ENCODE results near the gene CACNA1E. TPM values are rescaled to one million over a fixed set of nuclear protein-coding genes. Genes with fewer than 3 reads are reported as not detected.
A peak's percentile ranks its signal among the peaks of the same experiment; 100 is the strongest.

CACNA1E gene
- polyA plus RNA-seq, 4 donors, result 0.07 to 0.46 TPM; not detected in 2

DNA sequence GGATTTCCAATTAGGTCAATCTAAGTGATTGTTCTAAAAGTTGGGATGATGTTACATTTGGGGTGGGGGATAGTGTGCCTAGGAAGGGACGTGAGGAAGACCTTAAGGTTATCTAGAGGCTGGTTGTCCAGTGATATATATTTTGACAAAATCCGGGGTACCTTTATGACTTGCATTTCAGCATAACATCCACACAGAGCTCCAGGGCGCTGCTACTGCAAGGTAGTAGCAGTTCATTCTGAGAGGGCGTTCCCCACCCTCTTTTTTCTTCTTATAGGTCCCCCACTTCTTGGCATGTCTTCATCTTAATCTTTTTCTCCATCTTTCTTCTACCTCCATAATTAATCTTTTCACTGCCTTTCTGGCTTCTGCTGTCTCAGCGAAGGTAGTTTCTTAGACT lies 161.9 kb downstream of the CACNA1E start:
- H3K27ac ChIP-seq (ENCODE audit: low read depth in 1 of 3, low read length in 2 of 3), result no peak overlapping the region
- H3K36me3 ChIP-seq (ENCODE audit: control insufficient read depth in 3 of 3, insufficient read depth in 2 of 3, low read depth in 1 of 3, low read length in 3 of 3), result no peaks in the 10 kb centered on the region
- H3K4me1 ChIP-seq (ENCODE audit: control insufficient read depth in 3 of 3, insufficient read depth in 2 of 3, low read depth in 1 of 3, low read length in 2 of 3), result peaks cover 0 to 3% (median 0%) of the 10 kb centered on the region in 3 donors
- DNase-seq, result no peak
- H3K27me3 ChIP-seq (ENCODE audit: control insufficient read depth in 3 of 3, insufficient read depth in 3 of 3, low read length in 3 of 3), result no peaks in the 10 kb centered on the region
- FAIRE-seq, result no peak
- no peak overlapping the region for H3K4me3 ChIP-seq (ENCODE audit: low read depth in 1 of 3, low read length in 3 of 3)
- WGBS, 3 donors, result 72 to 87% (median 84%) methylated on average over 5 of the region's 5 CpGs
- no peaks in the 10 kb centered on the region for H3K9me3 ChIP-seq (ENCODE audit: control insufficient read depth in 2 of 2, insufficient read depth in 1 of 2, low read depth in 1 of 2, low read length in 1 of 2)

DNA sequence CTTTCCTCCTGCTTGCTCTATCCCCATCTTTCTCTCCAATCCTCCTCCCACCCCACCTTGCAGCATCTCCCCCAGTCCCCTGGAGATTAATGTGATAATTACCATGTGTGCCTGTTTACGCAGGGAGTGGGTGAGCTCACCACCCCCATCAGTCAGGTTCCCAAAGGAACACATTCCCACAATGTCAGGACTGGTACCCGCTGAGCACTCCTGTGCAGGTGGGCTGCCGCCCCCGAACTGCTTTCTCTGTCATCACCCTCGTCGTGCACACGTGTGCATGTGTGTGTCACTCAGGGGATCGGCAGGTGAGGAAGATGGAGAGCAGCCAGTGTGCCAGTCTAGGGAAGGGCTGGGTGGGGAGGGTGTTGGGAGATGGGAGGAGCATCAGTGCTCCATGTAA lies 163.4 kb downstream of the CACNA1E start:
- FAIRE-seq, result no peak
- WGBS, 3 donors, result 67 to 89% (median 80%) methylated on average over 8 of the region's 8 CpGs
- H3K27ac ChIP-seq (ENCODE audit: low read depth in 1 of 3, low read length in 2 of 3), result no peak overlapping the region
- no peak for DNase-seq
- H3K36me3 ChIP-seq (ENCODE audit: control insufficient read depth in 3 of 3, insufficient read depth in 2 of 3, low read depth in 1 of 3, low read length in 3 of 3), result no peaks in the 10 kb centered on the region
- H3K4me3 ChIP-seq (ENCODE audit: low read depth in 1 of 3, low read length in 3 of 3), result no peak overlapping the region
- peaks cover 0 to 3% (median 0%) of the 10 kb centered on the region in 3 donors for H3K4me1 ChIP-seq (ENCODE audit: control insufficient read depth in 3 of 3, insufficient read depth in 2 of 3, low read depth in 1 of 3, low read length in 2 of 3)
- H3K9me3 ChIP-seq (ENCODE audit: control insufficient read depth in 2 of 2, insufficient read depth in 1 of 2, low read depth in 1 of 2, low read length in 1 of 2), result no peaks in the 10 kb centered on the region
- H3K27me3 ChIP-seq (ENCODE audit: control insufficient read depth in 3 of 3, insufficient read depth in 3 of 3, low read length in 3 of 3), result no peaks in the 10 kb centered on the region

DNA sequence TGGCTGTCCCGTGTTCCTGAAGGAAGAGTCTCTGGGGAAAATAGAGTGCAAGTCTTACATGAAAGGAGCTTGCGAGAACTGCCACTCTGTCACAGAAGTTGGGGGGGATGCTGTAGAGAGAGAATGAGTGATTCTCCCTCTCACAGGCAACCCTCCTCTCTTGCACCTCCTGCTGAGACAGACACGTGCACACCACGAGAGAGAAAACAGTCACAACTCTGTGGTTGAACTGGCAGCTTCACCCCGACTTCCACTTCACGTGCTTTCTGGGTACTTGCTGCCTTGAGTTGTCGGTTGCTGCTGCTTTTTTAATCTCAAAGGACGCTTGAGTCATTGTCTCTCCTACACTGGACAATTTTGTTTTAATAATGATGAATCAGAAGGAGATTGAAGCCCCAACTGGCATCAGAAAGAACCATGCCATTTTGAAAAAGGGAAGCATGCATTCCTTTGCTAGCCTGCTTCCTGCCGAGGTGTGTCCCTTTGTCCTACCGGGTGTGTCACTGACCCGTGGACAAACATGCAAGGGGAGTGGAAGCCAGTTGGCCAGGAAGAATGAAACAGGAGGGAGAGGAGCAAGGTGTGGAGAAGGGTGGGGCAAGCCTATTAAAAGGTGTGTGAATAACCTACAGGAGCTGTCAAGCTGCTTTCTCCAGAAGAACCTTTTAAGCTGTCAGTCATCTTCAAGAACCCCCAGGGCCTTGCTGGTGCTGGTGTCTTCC lies 164.2 kb downstream of the CACNA1E start:
- FAIRE-seq (no peak), DNase-seq (peak; percentile 50 to 81)
- Histone ChIP-seq H3K4me1 (ENCODE audit: control insufficient read depth in 3 of 3, insufficient read depth in 2 of 3, low read depth in 1 of 3, low read length in 2 of 3) (peaks cover 0 to 3% (median 0%) of the 10 kb centered on the region in 3 donors), H3K36me3 (ENCODE audit: control insufficient read depth in 3 of 3, insufficient read depth in 2 of 3, low read depth in 1 of 3, low read length in 3 of 3) (no peaks in the 10 kb centered on the region), H3K27ac (ENCODE audit: low read depth in 1 of 3, low read length in 2 of 3) (no peak overlapping the region), H3K4me3 (ENCODE audit: low read depth in 1 of 3, low read length in 3 of 3) (no peak overlapping the region), H3K9me3 (ENCODE audit: control insufficient read depth in 2 of 2, insufficient read depth in 1 of 2, low read depth in 1 of 2, low read length in 1 of 2) (no peaks in the 10 kb centered on the region), H3K27me3 (ENCODE audit: control insufficient read depth in 3 of 3, insufficient read depth in 3 of 3, low read length in 3 of 3) (no peaks in the 10 kb centered on the region)
- WGBS, 3 donors, result 27 to 57% (median 37%) methylated on average over 11 of the region's 11 CpGs

DNA sequence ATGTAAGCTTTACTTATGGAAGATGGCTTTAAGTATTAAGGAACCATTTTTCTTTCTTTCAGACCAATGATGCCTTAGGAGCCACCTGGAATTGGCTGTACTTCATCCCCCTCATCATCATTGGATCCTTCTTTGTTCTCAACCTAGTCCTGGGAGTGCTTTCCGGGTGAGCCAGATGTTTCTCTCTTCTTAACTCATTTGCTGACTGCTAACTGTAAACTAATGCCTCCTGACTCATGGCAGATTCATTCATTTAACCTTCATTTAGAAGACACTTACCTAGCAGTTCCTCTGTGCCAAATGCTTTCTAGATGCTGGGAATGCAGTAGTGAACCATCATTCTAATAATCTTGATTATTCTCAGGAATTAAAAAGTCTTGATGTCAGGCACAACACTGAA lies 168.0 kb downstream of the CACNA1E start:
- WGBS, 3 donors, result 57 to 88% (median 67%) methylated on average over 1 of the region's 1 CpG
- H3K4me3 ChIP-seq (ENCODE audit: low read depth in 1 of 3, low read length in 3 of 3), result no peak overlapping the region
- FAIRE-seq, result no peak

DNA sequence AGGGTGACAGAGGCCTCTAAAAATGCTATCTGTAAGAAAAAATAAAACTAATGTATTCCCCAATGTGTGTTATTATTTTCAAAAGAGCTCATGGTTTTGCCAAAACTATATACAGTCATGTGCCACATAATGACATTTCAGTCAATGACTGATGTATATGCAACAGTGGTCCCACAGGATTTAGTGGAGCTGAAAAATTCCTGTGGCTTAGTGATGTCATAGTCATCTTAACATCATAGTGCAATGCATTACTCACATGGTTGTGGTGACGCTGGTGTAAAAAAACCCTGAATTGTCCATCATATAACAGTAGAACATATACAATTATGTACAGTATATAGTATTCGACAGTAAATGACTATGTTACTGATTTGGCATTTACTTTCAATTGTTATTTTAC lies 172.4 kb downstream of the CACNA1E start:
- no peak for FAIRE-seq
- Histone ChIP-seq H3K4me3 (ENCODE audit: low read depth in 1 of 3, low read length in 3 of 3) (no peak overlapping the region), H3K9me3 (ENCODE audit: control insufficient read depth in 2 of 2, insufficient read depth in 1 of 2, low read depth in 1 of 2, low read length in 1 of 2) (peaks cover 0 to 2% of the 10 kb centered on the region in 2 donors), H3K36me3 (ENCODE audit: control insufficient read depth in 3 of 3, insufficient read depth in 2 of 3, low read depth in 1 of 3, low read length in 3 of 3) (no peaks in the 10 kb centered on the region), H3K4me1 (ENCODE audit: control insufficient read depth in 3 of 3, insufficient read depth in 2 of 3, low read depth in 1 of 3, low read length in 2 of 3) (no peaks in the 10 kb centered on the region), H3K27ac (ENCODE audit: low read depth in 1 of 3, low read length in 2 of 3) (no peak overlapping the region), H3K27me3 (ENCODE audit: control insufficient read depth in 3 of 3, insufficient read depth in 3 of 3, low read length in 3 of 3) (no peaks in the 10 kb centered on the region)
- DNase-seq, result no peak
- WGBS, 3 donors, result 86 to 87% (median 86%) methylated on average over 2 of the region's 2 CpGs

More for the DNA sequence above, 168.0 kb downstream of the CACNA1E start:
- no peaks in the 10 kb centered on the region for H3K27me3 ChIP-seq (ENCODE audit: control insufficient read depth in 3 of 3, insufficient read depth in 3 of 3, low read length in 3 of 3)
- peaks cover 0 to 2% of the 10 kb centered on the region in 2 donors for H3K9me3 ChIP-seq (ENCODE audit: control insufficient read depth in 2 of 2, insufficient read depth in 1 of 2, low read depth in 1 of 2, low read length in 1 of 2)
- no peaks in the 10 kb centered on the region for H3K36me3 ChIP-seq (ENCODE audit: control insufficient read depth in 3 of 3, insufficient read depth in 2 of 3, low read depth in 1 of 3, low read length in 3 of 3)
- no peak overlapping the region for H3K27ac ChIP-seq (ENCODE audit: low read depth in 1 of 3, low read length in 2 of 3)
- no peak for DNase-seq
- H3K4me1 ChIP-seq (ENCODE audit: control insufficient read depth in 3 of 3, insufficient read depth in 2 of 3, low read depth in 1 of 3, low read length in 2 of 3), result peaks cover 0 to 3% (median 0%) of the 10 kb centered on the region in 3 donors

DNA sequence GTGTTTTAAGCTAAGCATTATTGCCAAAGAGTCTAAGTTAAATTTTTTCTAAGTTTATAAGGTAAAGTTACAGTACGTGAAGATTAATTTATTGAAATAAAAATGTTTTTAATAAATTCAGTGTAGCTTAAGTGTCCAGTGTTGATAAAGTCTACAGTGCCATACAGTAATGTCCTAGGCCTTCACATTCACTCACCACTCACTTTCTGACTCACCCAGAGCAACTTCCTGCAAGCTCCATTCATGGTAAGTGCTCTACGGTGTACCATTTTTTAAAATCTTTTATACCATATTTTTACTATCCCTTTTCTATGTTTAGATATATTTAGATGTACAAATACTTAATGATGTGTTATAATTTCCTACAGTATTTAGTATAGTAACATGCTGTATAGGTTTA lies 173.2 kb downstream of the CACNA1E start:
- FAIRE-seq (no peak), DNase-seq (no peak)
- WGBS, 3 donors, result 62 to 91% (median 89%) methylated on average over 2 of the region's 2 CpGs
- Histone ChIP-seq H3K27ac (ENCODE audit: low read depth in 1 of 3, low read length in 2 of 3) (no peak overlapping the region), H3K9me3 (ENCODE audit: control insufficient read depth in 2 of 2, insufficient read depth in 1 of 2, low read depth in 1 of 2, low read length in 1 of 2) (peaks cover 0 to 2% of the 10 kb centered on the region in 2 donors), H3K4me1 (ENCODE audit: control insufficient read depth in 3 of 3, insufficient read depth in 2 of 3, low read depth in 1 of 3, low read length in 2 of 3) (no peaks in the 10 kb centered on the region), H3K4me3 (ENCODE audit: low read depth in 1 of 3, low read length in 3 of 3) (no peak overlapping the region), H3K36me3 (ENCODE audit: control insufficient read depth in 3 of 3, insufficient read depth in 2 of 3, low read depth in 1 of 3, low read length in 3 of 3) (no peaks in the 10 kb centered on the region), H3K27me3 (ENCODE audit: control insufficient read depth in 3 of 3, insufficient read depth in 3 of 3, low read length in 3 of 3) (no peaks in the 10 kb centered on the region)

DNA sequence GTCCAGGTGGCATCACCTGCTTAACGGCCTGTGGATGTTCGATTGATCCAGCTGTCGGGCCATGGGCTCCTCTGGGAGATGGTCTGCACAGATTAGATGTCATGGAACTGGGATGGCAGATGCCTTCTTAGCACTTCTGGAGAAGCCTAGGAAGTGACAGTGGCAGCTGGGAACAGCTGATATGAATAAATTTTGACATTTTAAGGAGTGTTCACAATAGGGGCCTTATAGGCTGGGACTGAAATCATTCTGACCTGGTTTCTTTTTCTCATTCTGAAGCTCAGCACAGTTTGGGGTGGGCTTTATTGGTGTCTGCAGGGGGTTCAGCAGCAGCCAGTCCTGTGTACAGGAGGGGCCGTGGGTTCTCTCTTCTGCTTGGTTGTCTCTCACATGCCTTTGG lies 175.3 kb downstream of the CACNA1E start:
- Histone ChIP-seq H3K27me3 (ENCODE audit: control insufficient read depth in 3 of 3, insufficient read depth in 3 of 3, low read length in 3 of 3) (no peaks in the 10 kb centered on the region), H3K27ac (ENCODE audit: low read depth in 1 of 3, low read length in 2 of 3) (no peak overlapping the region), H3K4me3 (ENCODE audit: low read depth in 1 of 3, low read length in 3 of 3) (no peak overlapping the region), H3K9me3 (ENCODE audit: control insufficient read depth in 2 of 2, insufficient read depth in 1 of 2, low read depth in 1 of 2, low read length in 1 of 2) (no peaks in the 10 kb centered on the region), H3K36me3 (ENCODE audit: control insufficient read depth in 3 of 3, insufficient read depth in 2 of 3, low read depth in 1 of 3, low read length in 3 of 3) (no peaks in the 10 kb centered on the region), H3K4me1 (ENCODE audit: control insufficient read depth in 3 of 3, insufficient read depth in 2 of 3, low read depth in 1 of 3, low read length in 2 of 3) (no peaks in the 10 kb centered on the region)
- FAIRE-seq (no peak), DNase-seq (no peak)
- 86 to 91% (median 87%) methylated on average over 4 of the region's 4 CpGs for WGBS, 3 donors

DNA sequence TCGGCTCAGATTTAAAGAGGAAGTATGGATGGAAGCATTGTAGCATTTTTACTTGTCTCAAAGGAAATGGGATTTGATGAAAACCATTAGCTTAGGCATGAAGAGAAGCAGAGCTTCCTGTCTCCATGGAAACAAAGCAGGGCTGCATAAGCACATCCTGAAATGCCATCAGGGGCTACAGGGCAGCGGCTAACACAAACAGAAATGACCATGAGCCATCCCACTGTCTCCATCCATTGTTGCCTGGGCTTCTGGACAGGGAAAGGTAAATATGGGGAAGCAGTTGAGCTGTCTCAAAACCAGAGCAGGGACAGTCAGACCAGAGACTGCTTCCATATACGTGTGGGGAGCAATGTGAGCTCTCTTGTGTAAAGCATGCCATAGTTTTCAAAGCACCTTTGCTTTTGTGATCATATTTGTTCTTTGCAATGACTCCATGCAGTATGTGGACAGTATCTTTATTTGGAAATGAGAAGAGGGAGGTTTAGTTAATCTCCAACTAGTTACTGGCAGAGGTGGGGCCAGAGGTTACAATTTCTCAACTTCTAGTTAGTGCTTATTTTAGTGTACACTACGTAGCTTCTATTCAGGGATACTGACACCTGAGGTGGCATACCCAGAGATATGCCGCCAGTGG lies 176.1 kb downstream of the CACNA1E start:
- FAIRE-seq, result no peak
- no peaks in the 10 kb centered on the region for H3K36me3 ChIP-seq (ENCODE audit: control insufficient read depth in 3 of 3, insufficient read depth in 2 of 3, low read depth in 1 of 3, low read length in 3 of 3)
- DNase-seq, result no peak
- 52 to 56% (median 54%) methylated on average over 5 of the region's 5 CpGs for WGBS, 3 donors
- no peaks in the 10 kb centered on the region for H3K27me3 ChIP-seq (ENCODE audit: control insufficient read depth in 3 of 3, insufficient read depth in 3 of 3, low read length in 3 of 3)
- no peaks in the 10 kb centered on the region for H3K9me3 ChIP-seq (ENCODE audit: control insufficient read depth in 2 of 2, insufficient read depth in 1 of 2, low read depth in 1 of 2, low read length in 1 of 2)
- no peak overlapping the region for H3K4me3 ChIP-seq (ENCODE audit: low read depth in 1 of 3, low read length in 3 of 3)
- H3K4me1 ChIP-seq (ENCODE audit: control insufficient read depth in 3 of 3, insufficient read depth in 2 of 3, low read depth in 1 of 3, low read length in 2 of 3), result no peaks in the 10 kb centered on the region
- no peak overlapping the region for H3K27ac ChIP-seq (ENCODE audit: low read depth in 1 of 3, low read length in 2 of 3)
